ENCODE results near the gene HRK. TPM values are rescaled to one million over a fixed set of nuclear protein-coding genes. Genes with fewer than 3 reads are reported as not detected.
A peak's percentile ranks its signal among the peaks of the same experiment; 100 is the strongest.

The HRK gene
- total and polyA plus RNA-seq, 2 of the 8 experiments (the other 6 are each of a cell fraction or from before 2014, with no cell fraction given): 1.6 to 2.7 TPM

- H2AFZ ChIP-seq (ENCODE audit: low read length): no peak overlapping the region; the same call in 1 of the 2 replicates
- peak overlapping the region; percentile 3 to 50 (median 31); a peak in 5 of 8 replicates for H3K4me3 ChIP-seq (ENCODE audit: extremely low read depth in 1 of 4, insufficient read depth in 2 of 4, low read depth in 3 of 4, low read length in 4 of 4)
- H3K4me2 ChIP-seq (ENCODE audit: insufficient read depth in 1 of 2, low read depth in 2 of 2, low read length in 2 of 2): peak overlapping the region; percentile 58 to 86
- H4K91ac ChIP-seq (replicated peaks; ENCODE audit: insufficient read length, low read length): no peak overlapping the region
- H4K5ac ChIP-seq (ENCODE audit: insufficient read length, low read depth, low read length): no peak overlapping the region
- H2BK12ac ChIP-seq (ENCODE audit: low read depth, low read length): 0 out of 2 replicates have a peak overlapping the region, but pooled peaks have one; percentile 12
- H4K8ac ChIP-seq (ENCODE audit: extremely low read depth, insufficient read depth, low read length): no peak overlapping the region; the same call in 1 of the 2 replicates
- ChIA-PET CTCF (ENCODE audit: partially characterized antibody) (interaction anchor here (0.6 to 1.6 kb wide), 5 partner anchors 11 to 154 kb away, joined by 3 to 7 read pairs (median 3); no protein-coding TSS in a partner anchor), POLR2A (ENCODE audit: partially characterized antibody) (interaction anchor here (0.6 to 1.0 kb wide), 4 partner anchors 25 to 167 kb away, joined by 3 read pairs; partner anchors contain the start of gene FBXW8)
- no peak overlapping the region for H2BK120ac ChIP-seq (replicated peaks; ENCODE audit: low read depth, low read length)
- peaks cover 20% of the 10 kb centered on the region; the same call in 1 of the 2 replicates for H3K23me2 ChIP-seq (ENCODE audit: low read depth, low read length)
- no peak overlapping the region for H3K27ac ChIP-seq (ENCODE audit: low read depth, low read length)
- H3K56ac ChIP-seq (replicated peaks; ENCODE audit: insufficient read length, low read depth, low read length): no peak overlapping the region
- H3K79me1 ChIP-seq (ENCODE audit: low read depth, low read length): no peaks in the 10 kb centered on the region
- H2BK20ac ChIP-seq (ENCODE audit: low read length): no peak overlapping the region
- no peak overlapping the region for H2AK5ac ChIP-seq (ENCODE audit: low read depth, low read length)
- FAIRE-seq: no peak
- no peak overlapping the region for H3K9ac ChIP-seq (replicated peaks in 1 of 4; ENCODE audit: extremely low read depth in 1 of 4, low read depth in 3 of 4, low read length in 3 of 4)
- H3K23ac ChIP-seq (ENCODE audit: insufficient read length): no peak overlapping the region
- H2BK5ac ChIP-seq (ENCODE audit: low read depth, low read length): no peak overlapping the region
- DNase-seq (ENCODE audit: low read depth in 1 of 2, low spot score in 2 of 2): peak in 1 of 2 experiments; percentile 64
- H3K18ac ChIP-seq (ENCODE audit: extremely low read depth, low read length): peak overlapping the region; percentile 19
- peaks cover 0 to 3% of the 10 kb centered on the region in 2 experiments; a peak in 1 of 4 replicates for H3K9me3 ChIP-seq (ENCODE audit: insufficient read depth in 2 of 2, low read depth in 1 of 2, low read length in 1 of 2)
- no peak overlapping the region for H3K14ac ChIP-seq (ENCODE audit: insufficient read length)
- H3K36me3 ChIP-seq (ENCODE audit: control insufficient read depth in 2 of 4, insufficient read depth in 4 of 4, low read length in 3 of 4): peaks cover 0 to 4% (median 0%) of the 10 kb centered on the region in 4 experiments; a peak in 1 of 8 replicates
- H2BK15ac ChIP-seq (ENCODE audit: low read length): peak overlapping the region; percentile 95; the same call in 1 of the 2 replicates
- 8% methylated on average over 12 of the region's 19 CpGs; no CpG with 5 or more reads in 1 of the 2 experiments for WGBS, 2 experiments (ENCODE audit: extremely low coverage in 1 of 2, insufficient coverage in 1 of 2, insufficient read length in 1 of 2, insufficient replicate concordance in 2 of 2, low coverage in 1 of 2, low lambda C conversion rate in 2 of 2, missing lambda C conversion rate in 1 of 2)
- no peak overlapping the region for H3K4ac ChIP-seq (replicated peaks; ENCODE audit: insufficient read length, low read depth, low read length)
- H3K4me1 ChIP-seq (replicated peaks in 1 of 4; ENCODE audit: control insufficient read depth in 3 of 4, insufficient read depth in 4 of 4, low read length in 3 of 4): peaks cover 2 to 24% (median 11%) of the 10 kb centered on the region in 4 experiments
- peaks cover 2 to 4% of the 10 kb centered on the region in 2 experiments for H4K20me1 ChIP-seq (replicated peaks in 1 of 2; ENCODE audit: control insufficient read depth in 1 of 2, insufficient read depth in 2 of 2, low read length in 2 of 2)
- H3K79me2 ChIP-seq (ENCODE audit: control insufficient read depth in 1 of 2, insufficient read depth in 2 of 2, low read length in 2 of 2): no peaks in the 10 kb centered on the region
- peaks cover 34 to 41% (median 38%) of the 10 kb centered on the region in 4 experiments for H3K27me3 ChIP-seq (replicated peaks in 1 of 4; ENCODE audit: control insufficient read depth in 3 of 4, extremely low read depth in 1 of 4, insufficient read depth in 3 of 4, low read length in 3 of 4)
- TF ChIP-seq RBBP5 (IDR thresholded peaks at IDR 0.05; ENCODE audit: borderline replicate concordance, low read depth, low read length) (peak; percentile 32; the same call in 1 of the 2 replicates), CTBP2 (IDR thresholded peaks at IDR 0.05; ENCODE audit: borderline replicate concordance, insufficient read depth, insufficient read length, low read length) (no peak), ZNF274 (IDR thresholded peaks at IDR 0.05; ENCODE audit: borderline replicate concordance, extremely low read depth, low read length) (no peak), CHD1 (IDR thresholded peaks at IDR 0.05; ENCODE audit: low read depth, low read length) (no peak), KDM1A (IDR thresholded peaks at IDR 0.05; ENCODE audit: borderline replicate concordance, low read length) (no peak), EGR1 (IDR thresholded peaks at IDR 0.05; ENCODE audit: borderline replicate concordance, low read depth, low read length) (peak; percentile 68; the same call in 1 of the 2 replicates)
These were observed 4.9 kb downstream of the HRK start for GRCh38 chr12:116876151-116876869.
